Right lobe of liver (tissue), 6 donors: ENCODE data around the gene COX6B2. TPM values are rescaled to one million over a fixed set of nuclear protein-coding genes. Genes with fewer than 3 reads are reported as not detected.

Experiments used
- ATAC-seq, 4 donors: fragments of 200-7000 bp; cut with Tn5 transposase; one replicate each; pipeline ENCODE4 v1.9.1; 2020; ENCODE audit warnings: mild to moderate bottlenecking in 4 of 4, moderate library complexity in 4 of 4
- DNase-seq, 3 donors: peaks; one replicate each; pipeline ENCODE4 v3.0.0-alpha.2; 2020
- H3K27ac ChIP-seq, 3 donors: fragments of 200-600 bp; one replicate each; pipeline ENCODE4 v1.8.0; 2022
- H3K27me3 ChIP-seq, 2 donors: fragments of 200-600 bp; one replicate each; pipeline ENCODE4 v1.8.0; 2022
- H3K36me3 ChIP-seq, 4 donors: fragments of 200-600 bp; sonication (generic) in 1 of 4; one replicate each; pipeline versions ENCODE4 v1.5.1 to v1.8.0; 2017 to 2022; ENCODE audit warnings: control low read depth in 1 of 4
- H3K4me1 ChIP-seq, 4 donors: fragments of 200-600 bp; sonication (generic) in 1 of 4; one replicate each; pipeline versions ENCODE4 v1.5.1 to v1.8.0; 2017 to 2022; ENCODE audit warnings: control low read depth in 1 of 4
- H3K4me3 ChIP-seq, 3 donors: fragments of 200-600 bp; one replicate each; pipeline ENCODE4 v1.8.0; 2022
- H3K9me3 ChIP-seq, 4 donors: fragments of 200-600 bp; sonication (generic) in 1 of 4; one replicate each; pipeline versions ENCODE4 v1.5.1 to v1.8.0; 2017 to 2022; ENCODE audit warnings: control low read depth in 1 of 4
- POLR2A ChIP-seq: fragments of 450-650 bp; IDR thresholded peaks from one replicate; pipeline ENCODE4 v1.6.1; 2017; ENCODE audit warnings: antibody characterized with exemption, mild to moderate bottlenecking
- WGBS: methylation state at CpG from one replicate; pipeline ENCODE4 v1.1.6; 2018; ENCODE audit warnings: low coverage, low lambda C conversion rate; ENCODE audit not compliant: insufficient coverage; ENCODE audit errors: missing lambda C conversion rate; 5-methylcytosine and 5-hydroxymethylcytosine counted together
- intact Hi-C, 2 donors: fragments of 100-400 bp; cut with DNase I; formaldehyde crosslinking; loops; one replicate each; pipeline versions ENCODE4 v1.11.2 to v1.14.1; 2022
- total RNA-seq, 6 experiments: library from RNA; depleted of rRNA in 2 of 6; stranded (reverse); fragments of >200 nt in 2 of 6; fragmentation: NEBNext Ultra II Directional in 3 of 6; extraction: Animal tissue kit (Norgen Biotek cat#: 25700) in 3 of 6; gene quantifications; one replicate each; pipeline versions ENCODE4 v1.1.0 to v1.2.4, GENCODE V29; 2016 to 2023
- TF ChIP-seq, protein P1 (sequence below), 4 donors: fragments of 200-600 bp in 3 of 4; fragments of 450-650 bp in 1 of 4; IDR thresholded peaks; one replicate each; pipeline versions ENCODE4 v1.5.1 to v1.8.0; 2016 to 2022; ENCODE audit warnings: antibody characterized with exemption in 4 of 4, mild to moderate bottlenecking in 2 of 4
- donor health status: DM: no; HTN: yes; CAD: no.
- donor health status: DM: no; HTN: no; CAD: no.
- donor health status: DM: no; HTN: no; CAD: no.
- donor health status: DM: no; HTN: yes; CAD: no.
- donor health status: DM: no; HTN: yes; CAD: no.

Gene COX6B2
- total RNA-seq, 6 experiments from 2014 or later, result not detected

DNA sequence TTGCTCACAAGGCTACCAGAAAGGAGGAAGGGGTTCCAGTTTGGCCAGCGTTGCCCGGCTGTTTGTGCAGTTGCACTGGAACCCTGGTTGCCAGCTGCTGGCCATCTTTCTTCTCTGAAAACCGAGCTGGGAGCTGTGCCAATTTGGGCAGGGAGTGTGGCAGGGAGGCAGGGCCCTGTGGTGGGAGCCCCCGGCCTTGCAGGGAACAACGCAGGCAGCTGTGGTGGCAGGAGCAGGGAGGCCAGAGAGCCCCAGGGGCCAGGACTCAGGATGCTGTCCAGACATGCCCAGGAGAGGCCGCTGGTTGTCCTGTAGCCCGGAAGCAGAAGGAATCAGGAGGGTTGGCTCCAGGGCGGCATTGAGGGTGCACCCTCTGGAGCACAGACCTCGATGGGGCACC is 10.1 kb downstream of the COX6B2 start:
- H3K27ac ChIP-seq, result no peak overlapping the region
- no peaks in the 10 kb centered on the region for H3K27me3 ChIP-seq
- intact Hi-C loops, result no loop called here
- TF ChIP-seq, protein P1, sequence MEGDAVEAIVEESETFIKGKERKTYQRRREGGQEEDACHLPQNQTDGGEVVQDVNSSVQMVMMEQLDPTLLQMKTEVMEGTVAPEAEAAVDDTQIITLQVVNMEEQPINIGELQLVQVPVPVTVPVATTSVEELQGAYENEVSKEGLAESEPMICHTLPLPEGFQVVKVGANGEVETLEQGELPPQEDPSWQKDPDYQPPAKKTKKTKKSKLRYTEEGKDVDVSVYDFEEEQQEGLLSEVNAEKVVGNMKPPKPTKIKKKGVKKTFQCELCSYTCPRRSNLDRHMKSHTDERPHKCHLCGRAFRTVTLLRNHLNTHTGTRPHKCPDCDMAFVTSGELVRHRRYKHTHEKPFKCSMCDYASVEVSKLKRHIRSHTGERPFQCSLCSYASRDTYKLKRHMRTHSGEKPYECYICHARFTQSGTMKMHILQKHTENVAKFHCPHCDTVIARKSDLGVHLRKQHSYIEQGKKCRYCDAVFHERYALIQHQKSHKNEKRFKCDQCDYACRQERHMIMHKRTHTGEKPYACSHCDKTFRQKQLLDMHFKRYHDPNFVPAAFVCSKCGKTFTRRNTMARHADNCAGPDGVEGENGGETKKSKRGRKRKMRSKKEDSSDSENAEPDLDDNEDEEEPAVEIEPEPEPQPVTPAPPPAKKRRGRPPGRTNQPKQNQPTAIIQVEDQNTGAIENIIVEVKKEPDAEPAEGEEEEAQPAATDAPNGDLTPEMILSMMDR (IDR thresholded peaks at IDR 0.05), result no peak
- no peak for TF ChIP-seq POLR2A
- peaks cover 0 to 7% (median under 1%) of the 10 kb centered on the region in 4 donors for H3K4me1 ChIP-seq
- no peaks in the 10 kb centered on the region for H3K36me3 ChIP-seq
- ATAC-seq (no peak), DNase-seq (peak in 1 of 3 donors; percentile 22)
- no peak overlapping the region for H3K4me3 ChIP-seq
- 83% methylated on average over 3 of the region's 9 CpGs for WGBS
- no peaks in the 10 kb centered on the region for H3K9me3 ChIP-seq

GRCh38 chr19:55341595-55342531 is 12.7 kb downstream of the COX6B2 start:
- no peak for ATAC-seq
- no peak overlapping the region for H3K4me3 ChIP-seq
- DNase-seq, result peak in 1 of 3 donors; percentile 19
- 100% methylated on average over 4 of the region's 50 CpGs for WGBS
- H3K4me1 ChIP-seq, result peaks cover 0 to 12% (median under 1%) of the 10 kb centered on the region in 4 donors
- TF ChIP-seq, protein P1 (IDR thresholded peaks at IDR 0.05), result no peak
- no peak for TF ChIP-seq POLR2A
- intact Hi-C loops, result no loop called here
- no peak overlapping the region for H3K27ac ChIP-seq
- no peaks in the 10 kb centered on the region for H3K36me3 ChIP-seq
- no peaks in the 10 kb centered on the region for H3K9me3 ChIP-seq
- no peaks in the 10 kb centered on the region for H3K27me3 ChIP-seq

DNA sequence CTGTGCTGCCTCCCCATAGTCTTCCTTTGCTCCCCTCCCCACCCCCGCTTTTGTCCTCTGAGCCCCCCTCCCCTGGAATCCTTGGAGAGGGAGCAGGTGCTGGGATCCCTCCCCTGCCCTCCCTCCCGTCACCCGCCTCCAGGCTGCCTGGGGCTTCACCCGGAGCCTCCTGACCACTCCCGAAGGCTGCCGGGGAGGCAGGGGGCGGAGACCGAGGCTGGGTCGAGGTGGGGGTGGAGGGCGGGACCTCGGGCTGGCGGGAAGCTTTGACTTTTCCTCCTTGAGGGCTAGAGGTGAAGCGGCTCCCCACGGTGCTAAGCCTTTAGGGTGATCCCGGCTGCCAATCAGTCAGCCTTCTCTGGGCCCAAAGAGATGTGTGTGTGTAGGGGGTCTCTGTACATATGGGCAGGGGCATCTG is 13.3 kb downstream of the COX6B2 start:
- 0% methylated on average over 7 of the region's 15 CpGs for WGBS
- H3K27ac ChIP-seq, result no peak overlapping the region
- intact Hi-C loops, result no loop called here
- H3K36me3 ChIP-seq, result no peaks in the 10 kb centered on the region
- peaks cover 0 to 12% (median under 1%) of the 10 kb centered on the region in 4 donors for H3K4me1 ChIP-seq
- no peaks in the 10 kb centered on the region for H3K27me3 ChIP-seq
- no peaks in the 10 kb centered on the region for H3K9me3 ChIP-seq
- peak in 1 of 3 donors; percentile 72 for DNase-seq
- ATAC-seq, result no peak
- H3K4me3 ChIP-seq, result peak overlapping the region in 2 of 3 donors; percentile 5 to 64
- TF ChIP-seq POLR2A, result no peak

DNA sequence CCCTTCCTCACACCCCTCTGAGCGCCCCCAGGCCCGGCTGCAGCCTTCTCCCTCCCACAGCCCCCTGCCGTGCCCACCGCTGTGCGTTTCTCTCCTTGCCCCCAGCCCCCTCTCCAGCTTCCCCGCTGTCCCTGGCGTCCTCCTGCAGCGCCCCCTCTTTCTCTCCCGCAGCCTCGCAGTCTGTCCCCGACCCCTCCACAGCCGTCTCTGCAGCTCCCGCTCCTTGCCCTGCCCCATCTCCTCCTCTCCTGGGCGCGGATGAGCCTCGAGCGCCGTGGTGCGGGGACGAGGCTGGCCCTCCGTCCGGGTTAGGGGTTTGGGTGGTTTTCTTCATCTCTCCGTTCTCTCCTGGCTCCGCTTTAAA is 13.8 kb downstream of the COX6B2 start:
- no peaks in the 10 kb centered on the region for H3K9me3 ChIP-seq
- H3K4me3 ChIP-seq, result peak overlapping the region in 2 of 3 donors; percentile 64 to 66
- no peak overlapping the region for H3K27ac ChIP-seq
- TF ChIP-seq, protein P1 (IDR thresholded peaks at IDR 0.05), result no peak
- no peak for TF ChIP-seq POLR2A
- no peaks in the 10 kb centered on the region for H3K27me3 ChIP-seq
- peaks cover 0 to 12% (median under 1%) of the 10 kb centered on the region in 4 donors for H3K4me1 ChIP-seq
- ATAC-seq (no peak), DNase-seq (no peak)
- intact Hi-C loops, result no loop called here
- 4% methylated on average over 23 of the region's 24 CpGs for WGBS
- H3K36me3 ChIP-seq, result no peaks in the 10 kb centered on the region
